Sigmoid colon (tissue), 7 donors: ENCODE results near the gene TTC21B. TPM values are rescaled to one million over a fixed set of nuclear protein-coding genes. Genes with fewer than 3 reads are reported as not detected.

ENCODE experiments used
- DNase-seq: peaks from one replicate; pipeline ENCODE4 v3.0.0-alpha.2; 2019
- H3K27ac ChIP-seq, 4 donors: fragments of 200-600 bp; sonication (generic); one replicate each; pipeline ENCODE4 v1.5.1; 2016 to 2019; ENCODE audit warnings: mild to moderate bottlenecking in 1 of 4
- H3K27me3 ChIP-seq, 3 donors: fragments of 200-600 bp; sonication (generic); one replicate each; pipeline ENCODE4 v1.5.1; 2019; ENCODE audit warnings: mild to moderate bottlenecking in 1 of 3
- H3K36me3 ChIP-seq, 4 donors: fragments of 200-600 bp; sonication (generic); one replicate each; pipeline ENCODE4 v1.5.1; 2016 to 2019
- H3K4me1 ChIP-seq, 4 donors: fragments of 200-600 bp; sonication (generic); one replicate each; pipeline ENCODE4 v1.5.1; 2017 to 2019
- H3K4me3 ChIP-seq, 4 donors: fragments of 200-600 bp; sonication (generic); one replicate each; pipeline ENCODE4 v1.5.1; 2017 to 2019; ENCODE audit warnings: mild to moderate bottlenecking in 2 of 4, moderate library complexity in 1 of 4
- H3K9me3 ChIP-seq, 4 donors: fragments of 200-600 bp in 3 of 4; sonication (generic) in 3 of 4; one replicate each; pipeline versions ENCODE4 v1.5.1 to v1.6.1; 2013 to 2019
- EP300 ChIP-seq, 4 donors: sonication (generic); formaldehyde crosslinking; IDR thresholded peaks; one replicate each; pipeline ENCODE4 v1.6.1; 2017; ENCODE audit warnings: antibody characterized with exemption in 4 of 4
- POLR2A ChIP-seq, 2 donors: fragments of 450-650 bp; IDR thresholded peaks; one replicate each; pipeline ENCODE4 v1.6.1; 2016; ENCODE audit warnings: antibody characterized with exemption in 2 of 2, mild to moderate bottlenecking in 2 of 2, moderate library complexity in 2 of 2
- POLR2AphosphoS5 ChIP-seq, 4 donors: sonication (generic); formaldehyde crosslinking; IDR thresholded peaks; one replicate each; pipeline ENCODE4 v1.6.1; 2017; ENCODE audit warnings: antibody characterized with exemption in 4 of 4
- WGBS, 2 donors: extraction: QIAGEN DNeasy Blood & Tissue Kit; methylation state at CpG; one replicate each; pipeline ENCODE4 v1.1.7; 2013; 5-methylcytosine and 5-hydroxymethylcytosine counted together
- intact Hi-C: fragments of 100-400 bp; cut with DNase I; formaldehyde crosslinking; loops from one replicate; pipeline ENCODE4 v1.15.1; 2023
- polyA plus RNA-seq, 3 donors: library from polyadenylated mRNA; stranded (reverse); fragments of 200-250 nt; gene quantifications; one replicate each; pipeline ENCODE4 v1.2.3, GENCODE V29; 2013
- total RNA-seq, 4 donors: library from RNA; depleted of rRNA; stranded (reverse); fragments of >200 nt; gene quantifications; one replicate each; pipeline ENCODE4 v1.1.0, GENCODE V29; 2016
- TF ChIP-seq, protein P1 (sequence below), 4 experiments: fragments of 450-650 bp in 3 of 4; fragments of 200-600 bp in 1 of 4; IDR thresholded peaks; one replicate each; pipeline ENCODE4 v1.5.1; 2016 to 2019; ENCODE audit warnings: antibody characterized with exemption in 4 of 4, mild to moderate bottlenecking in 3 of 4, moderate library complexity in 2 of 4
- donor health status: healthy with polysubstance abuse.
- donor health status: Bipolar disorder and iron deficiency.
- donor health status: healthy.

TTC21B gene
- total and polyA plus RNA-seq, 7 donors: 2.4 to 33.5 (median 15.6) TPM

DNA sequence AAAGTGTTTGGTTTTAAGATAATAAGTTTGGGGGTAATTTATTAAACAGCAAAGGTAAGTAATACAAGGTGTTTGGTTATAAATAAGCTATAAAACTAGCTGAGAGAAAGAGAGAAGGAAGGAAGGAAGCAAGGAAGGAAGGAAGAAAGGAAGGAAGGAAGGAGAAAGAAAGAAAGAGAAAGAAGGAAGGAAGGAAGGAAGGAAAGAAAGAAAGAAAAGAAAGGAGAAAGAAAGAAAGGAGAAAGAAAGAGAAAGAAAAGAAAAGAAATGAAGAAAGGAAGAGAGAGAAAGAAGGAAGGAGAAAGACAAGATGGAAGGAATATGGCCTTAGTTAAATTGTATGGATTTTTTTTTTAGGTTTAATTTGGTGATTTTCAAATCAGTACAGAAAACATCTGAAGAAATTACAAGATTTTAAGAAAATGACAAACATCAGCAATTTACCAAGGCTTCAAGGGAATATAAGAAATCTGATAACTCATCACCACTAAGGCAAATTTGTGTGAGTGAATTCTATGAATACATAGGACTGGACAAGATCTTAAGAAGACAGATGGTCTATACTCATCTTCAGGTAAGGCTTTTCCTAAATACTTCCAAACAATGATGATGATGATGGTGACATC, 113.1 kb downstream of the TTC21B start:
- intact Hi-C loops: no loop called here
- no peak for TF ChIP-seq POLR2AphosphoS5 (IDR thresholded peaks at IDR 0.05)
- TF ChIP-seq, protein P1, sequence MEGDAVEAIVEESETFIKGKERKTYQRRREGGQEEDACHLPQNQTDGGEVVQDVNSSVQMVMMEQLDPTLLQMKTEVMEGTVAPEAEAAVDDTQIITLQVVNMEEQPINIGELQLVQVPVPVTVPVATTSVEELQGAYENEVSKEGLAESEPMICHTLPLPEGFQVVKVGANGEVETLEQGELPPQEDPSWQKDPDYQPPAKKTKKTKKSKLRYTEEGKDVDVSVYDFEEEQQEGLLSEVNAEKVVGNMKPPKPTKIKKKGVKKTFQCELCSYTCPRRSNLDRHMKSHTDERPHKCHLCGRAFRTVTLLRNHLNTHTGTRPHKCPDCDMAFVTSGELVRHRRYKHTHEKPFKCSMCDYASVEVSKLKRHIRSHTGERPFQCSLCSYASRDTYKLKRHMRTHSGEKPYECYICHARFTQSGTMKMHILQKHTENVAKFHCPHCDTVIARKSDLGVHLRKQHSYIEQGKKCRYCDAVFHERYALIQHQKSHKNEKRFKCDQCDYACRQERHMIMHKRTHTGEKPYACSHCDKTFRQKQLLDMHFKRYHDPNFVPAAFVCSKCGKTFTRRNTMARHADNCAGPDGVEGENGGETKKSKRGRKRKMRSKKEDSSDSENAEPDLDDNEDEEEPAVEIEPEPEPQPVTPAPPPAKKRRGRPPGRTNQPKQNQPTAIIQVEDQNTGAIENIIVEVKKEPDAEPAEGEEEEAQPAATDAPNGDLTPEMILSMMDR (IDR thresholded peaks at IDR 0.05): no peak
- no peak for TF ChIP-seq POLR2A (IDR thresholded peaks at IDR 0.05)
- TF ChIP-seq EP300 (IDR thresholded peaks at IDR 0.05): no peak

DNA sequence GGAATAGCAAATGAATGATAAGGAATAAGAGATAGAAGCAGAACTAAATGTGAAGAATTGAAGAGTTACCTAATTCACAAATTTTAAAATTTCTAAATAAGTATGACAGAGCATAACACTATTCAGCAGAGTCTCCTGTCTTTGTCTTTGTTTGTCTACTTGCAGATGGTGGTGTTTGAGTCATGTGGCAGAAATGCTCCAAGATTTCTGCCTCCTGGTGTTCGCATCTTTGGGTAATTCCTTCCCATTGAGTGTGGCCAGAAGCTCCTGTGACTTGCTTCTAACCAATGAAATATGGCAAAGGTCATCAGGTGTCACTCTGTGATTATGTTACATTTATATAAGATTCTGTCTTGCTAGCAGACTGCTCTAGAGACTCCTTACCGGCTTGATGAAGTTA, 114.0 kb downstream of the TTC21B start:
- no peaks in the 10 kb centered on the region for H3K36me3 ChIP-seq
- intact Hi-C loops: no loop called here
- no peaks in the 10 kb centered on the region for H3K27me3 ChIP-seq
- WGBS, 2 donors: 88 to 91% methylated on average over 2 of the region's 2 CpGs
- no peaks in the 10 kb centered on the region for H3K9me3 ChIP-seq
- H3K4me1 ChIP-seq: no peaks in the 10 kb centered on the region
- H3K27ac ChIP-seq: no peak overlapping the region
- TF ChIP-seq, protein P1 (IDR thresholded peaks at IDR 0.05): no peak
- no peak for TF ChIP-seq POLR2AphosphoS5 (IDR thresholded peaks at IDR 0.05)
- TF ChIP-seq POLR2A (IDR thresholded peaks at IDR 0.05): no peak
- no peak for TF ChIP-seq EP300 (IDR thresholded peaks at IDR 0.05)
- DNase-seq: no peak
- no peak overlapping the region for H3K4me3 ChIP-seq

More for the DNA sequence above, 113.1 kb downstream of the TTC21B start:
- H3K4me1 ChIP-seq: no peaks in the 10 kb centered on the region
- no peak overlapping the region for H3K27ac ChIP-seq
- H3K27me3 ChIP-seq: no peaks in the 10 kb centered on the region
- DNase-seq: no peak
- H3K4me3 ChIP-seq: no peak overlapping the region
- H3K9me3 ChIP-seq: no peaks in the 10 kb centered on the region
- no peaks in the 10 kb centered on the region for H3K36me3 ChIP-seq

DNA sequence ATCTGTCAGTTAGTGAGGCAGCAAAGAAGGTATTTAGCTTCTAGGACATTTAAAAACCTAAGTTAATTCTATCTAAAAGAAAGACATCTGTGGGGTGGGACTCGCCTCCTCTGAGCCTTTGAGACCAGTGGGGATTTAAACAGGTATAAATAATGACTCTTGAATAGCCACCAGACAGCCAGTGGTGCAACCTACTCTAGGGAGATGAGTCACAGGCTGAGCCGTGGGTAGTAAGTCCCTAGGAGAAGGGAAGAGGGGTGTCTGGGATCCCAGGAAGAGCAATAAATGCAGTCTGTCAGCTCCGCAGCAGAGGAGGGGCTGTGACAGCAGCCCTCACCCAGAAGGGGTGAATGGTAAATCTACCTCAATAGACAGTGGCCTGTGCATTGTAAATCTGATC, 116.5 kb downstream of the TTC21B start:
- DNase-seq: no peak
- H3K4me1 ChIP-seq: no peaks in the 10 kb centered on the region
- intact Hi-C loops: no loop called here
- 80 to 89% methylated on average over 3 of the region's 3 CpGs for WGBS, 2 donors
- no peaks in the 10 kb centered on the region for H3K9me3 ChIP-seq
- no peaks in the 10 kb centered on the region for H3K27me3 ChIP-seq
- TF ChIP-seq EP300 (IDR thresholded peaks at IDR 0.05): no peak
- TF ChIP-seq, protein P1 (IDR thresholded peaks at IDR 0.05): no peak
- TF ChIP-seq POLR2AphosphoS5 (IDR thresholded peaks at IDR 0.05): no peak
- no peak for TF ChIP-seq POLR2A (IDR thresholded peaks at IDR 0.05)
- H3K36me3 ChIP-seq: no peaks in the 10 kb centered on the region
- no peak overlapping the region for H3K4me3 ChIP-seq
- H3K27ac ChIP-seq: no peak overlapping the region

DNA sequence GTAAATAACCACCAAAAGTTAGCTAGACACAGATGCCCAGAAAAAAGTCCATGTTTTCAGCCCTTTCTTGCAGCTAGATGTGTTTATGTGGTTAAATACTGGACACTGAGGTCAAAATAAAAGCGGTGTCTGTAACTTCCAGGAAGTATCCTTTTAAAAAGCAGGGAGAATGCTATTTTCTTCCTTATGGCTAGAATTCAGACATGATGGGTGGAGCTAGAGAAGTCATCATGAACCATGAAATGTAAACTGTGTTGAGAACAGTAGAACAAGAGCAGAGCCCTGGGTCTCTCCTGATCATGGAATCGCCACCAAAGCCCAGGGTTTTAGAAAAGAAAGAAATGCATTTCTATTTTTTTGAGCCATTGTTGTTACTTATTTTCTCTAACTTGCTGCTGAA, 118.2 kb downstream of the TTC21B start:
- DNase-seq: no peak
- Histone ChIP-seq H3K27ac (no peak overlapping the region), H3K27me3 (no peaks in the 10 kb centered on the region), H3K9me3 (no peaks in the 10 kb centered on the region), H3K4me3 (no peak overlapping the region), H3K4me1 (no peaks in the 10 kb centered on the region), H3K36me3 (no peaks in the 10 kb centered on the region)
- TF ChIP-seq, protein P1 (IDR thresholded peaks at IDR 0.05): no peak
- no peak for TF ChIP-seq POLR2A (IDR thresholded peaks at IDR 0.05)
- no peak for TF ChIP-seq EP300 (IDR thresholded peaks at IDR 0.05)
- no peak for TF ChIP-seq POLR2AphosphoS5 (IDR thresholded peaks at IDR 0.05)
- 47 to 78% methylated on average over 2 of the region's 2 CpGs for WGBS, 2 donors
- intact Hi-C loops: no loop called here

DNA sequence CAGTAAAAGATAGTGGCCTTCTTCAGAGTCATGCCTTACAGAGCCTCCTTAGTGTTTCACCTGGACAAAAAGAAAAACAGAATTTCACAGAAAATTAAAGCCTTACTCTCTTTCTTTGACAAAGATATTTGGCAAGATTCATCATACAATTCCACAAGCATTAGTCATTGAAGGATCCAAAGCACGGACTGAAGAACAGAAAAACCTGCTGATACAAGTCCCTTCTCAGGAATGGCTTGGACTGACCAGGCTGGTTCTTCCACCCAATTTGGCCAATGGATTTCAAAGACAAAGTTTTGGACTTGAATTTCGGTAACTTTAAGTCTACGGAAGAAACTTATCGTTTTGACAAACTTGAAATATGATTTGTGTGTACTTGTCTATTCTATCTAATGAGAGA, 120.4 kb downstream of the TTC21B start:
- TF ChIP-seq POLR2AphosphoS5 (IDR thresholded peaks at IDR 0.05): no peak
- no peak for TF ChIP-seq EP300 (IDR thresholded peaks at IDR 0.05)
- no peak for TF ChIP-seq POLR2A (IDR thresholded peaks at IDR 0.05)
- TF ChIP-seq, protein P1 (IDR thresholded peaks at IDR 0.05): no peak
- no peak overlapping the region for H3K4me3 ChIP-seq
- no peaks in the 10 kb centered on the region for H3K27me3 ChIP-seq
- no peaks in the 10 kb centered on the region for H3K36me3 ChIP-seq
- 95% methylated on average over 4 of the region's 4 CpGs for WGBS, 2 donors
- no peaks in the 10 kb centered on the region for H3K4me1 ChIP-seq
- intact Hi-C loops: no loop called here
- no peak for DNase-seq
- H3K27ac ChIP-seq: no peak overlapping the region
- no peaks in the 10 kb centered on the region for H3K9me3 ChIP-seq
